Measurements from ENCODE around the gene ZNF593OS. TPM values are rescaled to one million over a fixed set of nuclear protein-coding genes. Genes with fewer than 3 reads are reported as not detected.

Gene ZNF593OS
- total RNA-seq, 4 donors from 2014 or later: not detected

DNA sequence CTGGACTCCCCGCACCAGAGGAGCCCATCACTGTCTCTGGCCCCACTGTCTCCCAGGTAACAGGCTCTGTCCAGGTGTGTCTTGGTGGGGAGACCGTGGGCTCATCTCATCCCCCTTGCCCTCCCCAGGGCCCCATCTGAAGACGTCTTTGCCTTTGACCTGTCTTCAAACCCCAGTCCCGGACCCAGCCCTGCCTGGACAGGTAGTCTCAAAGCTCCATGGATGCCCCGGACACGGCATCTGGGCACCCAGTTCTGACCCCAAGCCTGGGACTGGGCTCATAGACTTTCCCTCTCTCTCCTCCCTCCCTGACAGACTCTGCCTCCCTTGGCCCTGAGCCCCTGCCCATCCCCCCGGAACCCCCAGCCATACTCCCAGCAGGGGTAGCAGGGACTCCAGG lies 12.5 kb upstream of the ZNF593OS start:
- peaks cover 0 to 4% (median 0%) of the 10 kb centered on the region in 4 donors for H3K36me3 ChIP-seq
- H3K4me1 ChIP-seq: no peaks in the 10 kb centered on the region
- DNase-seq: no peak
- intact Hi-C loops (cut with DNase I; ENCODE audit: low total_unique reads): no loop called here
- in situ Hi-C loops (cut with MboI; ENCODE audit: low pct_ligation_motif_present in 1 of 4, low pct_unique_long_range_greater_than_20kb in 1 of 4, low sequenced_read_pairs in 3 of 4): no loop called here
- 84 to 91% methylated on average over 4 to 7 of the region's 7 CpGs for WGBS, 2 donors (ENCODE audit: low coverage in 1 of 2)
- H3K4me3 ChIP-seq: no peak overlapping the region
- H3K27me3 ChIP-seq: no peaks in the 10 kb centered on the region
- TF ChIP-seq EP300 (IDR thresholded peaks at IDR 0.05; ENCODE audit: low read depth) (no peak), POLR2A (IDR thresholded peaks at IDR 0.05) (no peak)
- TF ChIP-seq, protein P1, sequence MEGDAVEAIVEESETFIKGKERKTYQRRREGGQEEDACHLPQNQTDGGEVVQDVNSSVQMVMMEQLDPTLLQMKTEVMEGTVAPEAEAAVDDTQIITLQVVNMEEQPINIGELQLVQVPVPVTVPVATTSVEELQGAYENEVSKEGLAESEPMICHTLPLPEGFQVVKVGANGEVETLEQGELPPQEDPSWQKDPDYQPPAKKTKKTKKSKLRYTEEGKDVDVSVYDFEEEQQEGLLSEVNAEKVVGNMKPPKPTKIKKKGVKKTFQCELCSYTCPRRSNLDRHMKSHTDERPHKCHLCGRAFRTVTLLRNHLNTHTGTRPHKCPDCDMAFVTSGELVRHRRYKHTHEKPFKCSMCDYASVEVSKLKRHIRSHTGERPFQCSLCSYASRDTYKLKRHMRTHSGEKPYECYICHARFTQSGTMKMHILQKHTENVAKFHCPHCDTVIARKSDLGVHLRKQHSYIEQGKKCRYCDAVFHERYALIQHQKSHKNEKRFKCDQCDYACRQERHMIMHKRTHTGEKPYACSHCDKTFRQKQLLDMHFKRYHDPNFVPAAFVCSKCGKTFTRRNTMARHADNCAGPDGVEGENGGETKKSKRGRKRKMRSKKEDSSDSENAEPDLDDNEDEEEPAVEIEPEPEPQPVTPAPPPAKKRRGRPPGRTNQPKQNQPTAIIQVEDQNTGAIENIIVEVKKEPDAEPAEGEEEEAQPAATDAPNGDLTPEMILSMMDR (IDR thresholded peaks at IDR 0.05): no peak
- H3K27ac ChIP-seq: no peak overlapping the region
- no peaks in the 10 kb centered on the region for H3K9me3 ChIP-seq

DNA sequence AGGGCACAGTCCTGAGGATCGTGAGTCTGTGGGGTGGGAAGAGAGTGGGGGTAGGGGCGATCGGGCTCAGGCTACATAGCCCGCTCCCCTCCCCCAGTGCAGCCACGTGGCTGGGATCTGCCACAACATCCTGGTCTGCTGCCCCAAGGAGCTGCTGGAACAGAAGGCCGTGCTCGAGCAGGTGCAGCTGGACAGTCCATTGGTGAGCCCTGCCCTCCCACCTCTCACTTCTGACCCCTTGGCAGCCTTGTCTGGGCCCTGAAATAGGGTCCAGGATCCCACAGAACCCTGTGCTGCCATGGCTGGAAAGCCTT lies 10.7 kb upstream of the ZNF593OS start:
- Histone ChIP-seq H3K36me3 (peaks cover 0 to 4% (median 0%) of the 10 kb centered on the region in 4 donors), H3K27ac (no peak overlapping the region), H3K27me3 (no peaks in the 10 kb centered on the region), H3K4me3 (no peak overlapping the region), H3K9me3 (no peaks in the 10 kb centered on the region), H3K4me1 (peaks cover 0 to 8% (median 1%) of the 10 kb centered on the region in 4 donors)
- 80% methylated on average over 7 of the region's 7 CpGs; no CpG with 5 or more reads in 1 of the 2 donors for WGBS, 2 donors (ENCODE audit: low coverage in 1 of 2)
- in situ Hi-C loops (cut with MboI; ENCODE audit: low pct_ligation_motif_present in 1 of 4, low pct_unique_long_range_greater_than_20kb in 1 of 4, low sequenced_read_pairs in 3 of 4) (no loop called here), intact Hi-C loops (cut with DNase I; ENCODE audit: low total_unique reads) (no loop called here)
- no peak for DNase-seq
- TF ChIP-seq POLR2AphosphoS5 (IDR thresholded peaks at IDR 0.05) (no peak), EP300 (IDR thresholded peaks at IDR 0.05; ENCODE audit: low read depth) (no peak), POLR2A (IDR thresholded peaks at IDR 0.05) (no peak)
- TF ChIP-seq, protein P1 (IDR thresholded peaks at IDR 0.05): no peak

DNA sequence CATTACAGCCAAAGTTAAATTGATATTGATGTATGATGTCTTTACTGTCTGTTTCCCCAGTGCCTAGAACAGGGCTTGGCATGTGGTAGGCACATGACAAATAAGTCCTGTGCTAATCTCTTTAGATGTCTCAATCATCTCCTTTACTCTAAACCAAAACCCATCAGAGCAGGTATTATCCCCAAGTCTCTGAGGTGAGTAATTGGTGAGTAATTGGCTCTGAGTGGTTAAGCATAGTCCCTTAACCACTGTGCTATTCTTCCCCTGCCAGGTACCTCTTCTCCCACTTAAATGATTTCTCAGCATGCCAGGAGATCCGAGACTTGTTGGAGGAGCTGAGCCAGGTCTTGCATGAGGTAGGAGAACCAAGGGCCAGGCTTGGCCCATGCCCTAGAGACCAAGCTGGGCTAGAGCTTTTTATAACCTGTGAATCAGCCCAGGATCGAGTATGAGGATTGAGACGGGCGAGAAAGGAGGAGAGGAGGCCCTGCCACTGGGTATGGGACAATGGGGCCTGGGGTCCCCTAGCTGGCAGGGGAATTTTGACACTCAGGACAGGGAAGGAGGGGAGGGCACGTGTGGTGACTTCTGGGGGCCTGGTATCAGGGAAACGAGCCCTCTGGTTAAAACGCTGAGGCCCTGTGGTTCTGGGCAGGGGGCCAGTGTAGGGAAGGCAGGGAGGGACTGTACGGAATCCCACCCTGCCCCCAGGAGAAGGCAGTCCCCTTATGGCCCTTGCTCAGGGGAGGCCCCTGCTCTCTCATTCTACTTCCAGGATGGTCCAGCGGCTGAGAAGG lies 10.2 kb upstream of the ZNF593OS start:
- Histone ChIP-seq H3K4me1 (peaks cover 0 to 12% (median 1%) of the 10 kb centered on the region in 4 donors), H3K27me3 (no peaks in the 10 kb centered on the region), H3K4me3 (no peak overlapping the region), H3K27ac (no peak overlapping the region), H3K36me3 (peaks cover 0 to 4% (median 0%) of the 10 kb centered on the region in 4 donors), H3K9me3 (no peaks in the 10 kb centered on the region)
- TF ChIP-seq POLR2AphosphoS5 (IDR thresholded peaks at IDR 0.05) (no peak), EP300 (IDR thresholded peaks at IDR 0.05; ENCODE audit: low read depth) (no peak), POLR2A (IDR thresholded peaks at IDR 0.05) (no peak)
- TF ChIP-seq, protein P1 (IDR thresholded peaks at IDR 0.05): no peak
- in situ Hi-C loops (cut with MboI; ENCODE audit: low pct_ligation_motif_present in 1 of 4, low pct_unique_long_range_greater_than_20kb in 1 of 4, low sequenced_read_pairs in 3 of 4): no loop called here
- intact Hi-C loops (cut with DNase I; ENCODE audit: low total_unique reads): no loop called here
- no peak for DNase-seq
- WGBS, 2 donors (ENCODE audit: low coverage in 1 of 2): 53 to 83% methylated on average over 3 to 9 of the region's 9 CpGs

DNA sequence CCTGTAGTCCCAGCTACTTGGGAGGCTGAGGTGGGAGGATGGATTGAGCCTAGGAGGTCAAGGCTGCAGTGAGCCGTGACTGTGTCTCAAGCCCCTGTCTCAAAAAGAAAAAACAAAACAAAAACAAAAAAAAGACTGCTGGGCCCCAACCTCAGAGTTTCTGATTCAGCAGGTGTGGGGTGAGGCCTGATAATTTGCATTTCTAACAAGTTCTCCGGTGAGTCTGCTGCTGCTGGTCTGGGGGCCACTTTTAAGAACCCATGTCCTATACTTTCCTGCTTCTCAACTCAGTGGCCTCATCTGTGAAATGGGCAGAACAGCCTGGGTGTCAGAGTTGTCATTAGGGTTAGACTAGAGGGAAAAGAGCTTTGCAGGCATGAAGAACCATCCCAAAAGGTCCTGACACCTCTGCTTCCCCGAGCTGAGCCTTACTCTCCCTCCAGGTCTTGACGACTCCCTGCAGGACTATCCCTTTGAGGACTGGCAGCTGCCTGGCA lies 8.4 kb upstream of the ZNF593OS start:
- no peak for DNase-seq
- Histone ChIP-seq H3K36me3 (peaks cover 0 to 4% (median 0%) of the 10 kb centered on the region in 4 donors), H3K4me1 (peaks cover 0 to 12% (median 1%) of the 10 kb centered on the region in 4 donors), H3K27ac (no peak overlapping the region), H3K4me3 (no peak overlapping the region), H3K9me3 (no peaks in the 10 kb centered on the region), H3K27me3 (no peaks in the 10 kb centered on the region)
- no peak for TF ChIP-seq POLR2A (IDR thresholded peaks at IDR 0.05)
- TF ChIP-seq, protein P1 (IDR thresholded peaks at IDR 0.05): no peak
- no peak for TF ChIP-seq POLR2AphosphoS5 (IDR thresholded peaks at IDR 0.05)
- no peak for TF ChIP-seq EP300 (IDR thresholded peaks at IDR 0.05; ENCODE audit: low read depth)
- in situ Hi-C loops (cut with MboI; ENCODE audit: low pct_ligation_motif_present in 1 of 4, low pct_unique_long_range_greater_than_20kb in 1 of 4, low sequenced_read_pairs in 3 of 4) (no loop called here), intact Hi-C loops (cut with DNase I; ENCODE audit: low total_unique reads) (no loop called here)
- 72 to 74% methylated on average over 2 to 4 of the region's 4 CpGs for WGBS, 2 donors (ENCODE audit: low coverage in 1 of 2)

Measured in transverse colon (tissue), 4 donors.